Stimulated activated CD8-positive, alpha-beta memory T cell treated with anti-CD3 and anti-CD28 coated beads, Interleukin-7, amount 100 ng/mL, for 4 hours (primary cell): ENCODE data around the gene FAM25C.
"Not testable (repeated sequence)": the region's sequence is repeated elsewhere in the genome, so short reads cannot be mapped to it uniquely, and the experiment has no call there.

ENCODE experiments used
- DNase-seq, 2 donors: peaks; one replicate each; pipeline ENCODE4 v3.0.0-alpha.2; 2020; ENCODE audit warnings: low read depth in 2 of 2

The FAM25C gene

DNA sequence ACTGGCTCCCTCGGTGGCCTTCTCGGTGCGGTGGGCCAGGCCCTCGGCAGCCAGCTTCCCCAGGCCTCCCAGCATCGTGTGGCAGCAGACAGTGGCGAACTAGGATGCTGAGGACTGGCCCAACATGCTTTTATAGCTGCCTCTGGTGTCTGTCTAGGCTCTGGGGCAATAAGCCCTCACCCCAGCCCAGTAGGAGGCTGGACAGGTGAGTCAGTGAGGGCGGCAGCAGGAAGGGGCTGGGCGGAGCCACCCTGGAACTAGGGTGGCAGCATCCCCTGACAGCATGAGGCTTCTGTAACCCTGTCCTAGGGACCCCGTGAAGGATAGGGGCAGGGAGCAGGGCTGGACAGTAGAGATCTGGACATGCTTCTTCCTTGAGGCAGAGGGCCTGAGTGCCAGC, at the start of gene FAM25C:
TSS of gene FAM25C (minus strand) at position 101 of the 400 bp plus-strand sequence. CDS start at position 75, 26 bp downstream.
- not testable (repeated sequence) for DNase-seq

GRCh38 chr10:48044557-48044956, 45.0 kb upstream of the FAM25C start:
- DNase-seq = not testable (repeated sequence)

DNA sequence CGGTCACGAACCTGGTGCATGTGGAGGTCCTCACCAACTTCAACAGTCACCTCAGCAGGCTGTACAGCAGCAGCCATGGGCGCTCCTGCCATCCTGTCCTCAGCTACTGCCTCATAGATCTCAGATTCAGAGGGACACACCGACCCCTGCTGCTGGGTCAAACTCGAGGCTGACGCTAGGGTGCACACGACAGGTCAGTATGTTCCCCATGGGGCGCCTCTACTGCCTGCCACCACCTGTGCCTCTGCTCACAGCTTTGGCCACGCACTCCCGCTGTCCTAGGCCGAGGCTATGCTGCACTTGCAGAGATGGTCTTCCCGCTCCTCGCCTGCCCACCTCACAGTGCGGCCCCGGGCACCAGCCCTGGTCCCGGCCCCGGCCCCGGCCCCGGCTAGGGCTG, 31.8 kb upstream of the FAM25C start:
- not testable (repeated sequence) for DNase-seq

- not testable (repeated sequence) for DNase-seq
Measured at GRCh38 chr10:48002306-48002705, 2.7 kb upstream of the FAM25C start.

DNA sequence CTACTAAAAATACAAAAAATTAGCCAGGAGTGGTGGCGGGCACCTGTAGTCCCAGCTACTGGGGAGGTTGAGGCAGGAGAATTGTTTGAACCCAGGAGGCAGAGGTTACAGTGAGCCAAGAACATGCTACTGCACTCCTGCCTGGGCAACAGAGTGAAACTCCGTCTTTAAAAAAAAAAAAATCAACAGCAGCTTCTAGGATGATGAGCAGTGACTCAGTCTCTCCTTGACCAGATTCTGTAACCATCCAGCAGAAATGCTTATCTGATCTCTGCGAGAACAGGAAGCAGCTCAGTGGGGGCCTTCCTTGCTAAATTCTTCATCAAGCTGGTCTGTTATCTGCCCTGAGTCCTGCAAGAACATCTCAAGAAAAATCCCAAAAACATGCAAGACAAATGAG, 5.5 kb downstream of the FAM25C start:
- not testable (repeated sequence) for DNase-seq

GRCh38 chr10:47992560-47992959, 7.0 kb downstream of the FAM25C start:
- not testable (repeated sequence) for DNase-seq

GRCh38 chr10:47991706-47992105, 7.9 kb downstream of the FAM25C start:
- DNase-seq = not testable (repeated sequence)

GRCh38 chr10:47990097-47990496, 9.5 kb downstream of the FAM25C start:
- not testable (repeated sequence) for DNase-seq

DNA sequence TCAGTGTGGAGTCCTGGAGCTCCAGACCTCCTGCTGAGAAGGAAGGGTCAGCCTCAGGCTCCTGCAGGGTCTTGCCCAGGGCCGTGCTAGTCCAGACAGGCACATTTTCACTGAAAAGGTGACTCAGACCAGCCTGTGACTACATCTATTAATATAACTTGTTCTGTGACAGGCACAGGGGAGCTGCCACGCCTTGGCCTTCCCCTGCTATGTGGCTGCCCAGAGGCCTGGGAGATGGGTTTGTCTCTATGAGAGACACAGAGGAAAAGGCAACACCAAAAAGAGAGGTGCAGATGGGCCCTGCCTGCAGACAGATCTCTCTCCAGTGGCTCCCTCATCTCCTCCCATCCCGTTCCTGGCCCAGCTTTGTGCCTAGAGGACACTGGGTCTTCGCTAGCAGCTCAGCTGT, 10.0 kb downstream of the FAM25C start:
- not testable (repeated sequence) for DNase-seq

GRCh38 chr10:47988718-47989541, 10.7 kb downstream of the FAM25C start:
- not testable (repeated sequence) for DNase-seq

- DNase-seq = not testable (repeated sequence)
Measured at GRCh38 chr10:47987952-47988351, 11.6 kb downstream of the FAM25C start.

- not testable (repeated sequence) for DNase-seq
Measured at GRCh38 chr10:47986413-47987230, 13.0 kb downstream of the FAM25C start.

- not testable (repeated sequence) for DNase-seq
Measured at GRCh38 chr10:47975409-47975808, 24.2 kb downstream of the FAM25C start.

DNA sequence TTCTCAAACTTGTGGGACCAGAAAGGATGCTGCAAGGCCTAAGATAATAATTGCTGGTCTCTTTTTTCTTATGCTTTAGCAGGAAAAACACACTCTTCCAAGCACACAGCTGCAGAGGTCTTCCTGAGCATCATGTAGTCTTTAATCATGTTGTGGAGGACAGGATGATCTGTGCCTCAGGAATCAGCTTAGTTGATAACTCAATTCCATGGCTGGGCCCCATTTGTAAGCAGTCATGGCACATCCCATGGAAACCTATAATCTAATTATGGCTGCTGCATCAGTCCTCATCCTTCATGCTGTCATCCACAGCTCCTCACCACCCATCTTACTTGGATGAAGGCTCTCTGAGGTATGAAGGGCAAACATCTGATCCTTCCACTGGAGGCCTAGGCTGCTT, 26.5 kb downstream of the FAM25C start:
- DNase-seq = not testable (repeated sequence)

DNA sequence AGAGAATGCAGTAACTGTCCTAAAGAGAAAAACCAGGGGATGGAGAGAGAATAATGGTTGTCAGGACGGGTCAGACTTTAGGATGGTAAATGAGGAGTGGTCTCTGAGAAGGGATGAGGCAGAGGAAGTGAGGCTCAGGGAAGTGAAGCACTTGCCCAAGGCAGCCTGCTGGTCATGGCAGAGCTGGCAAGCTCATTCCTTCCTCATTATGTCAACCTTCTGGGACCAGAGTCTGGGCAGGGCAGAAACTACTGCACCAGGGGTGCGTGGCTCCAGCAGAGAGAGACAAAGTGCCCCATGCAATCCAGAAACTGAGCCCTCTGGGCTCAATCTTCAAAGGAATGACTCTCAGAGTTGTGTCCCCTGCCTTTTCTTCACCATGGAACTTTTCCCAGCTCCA, 27.5 kb downstream of the FAM25C start:
- not testable (repeated sequence) for DNase-seq

DNA sequence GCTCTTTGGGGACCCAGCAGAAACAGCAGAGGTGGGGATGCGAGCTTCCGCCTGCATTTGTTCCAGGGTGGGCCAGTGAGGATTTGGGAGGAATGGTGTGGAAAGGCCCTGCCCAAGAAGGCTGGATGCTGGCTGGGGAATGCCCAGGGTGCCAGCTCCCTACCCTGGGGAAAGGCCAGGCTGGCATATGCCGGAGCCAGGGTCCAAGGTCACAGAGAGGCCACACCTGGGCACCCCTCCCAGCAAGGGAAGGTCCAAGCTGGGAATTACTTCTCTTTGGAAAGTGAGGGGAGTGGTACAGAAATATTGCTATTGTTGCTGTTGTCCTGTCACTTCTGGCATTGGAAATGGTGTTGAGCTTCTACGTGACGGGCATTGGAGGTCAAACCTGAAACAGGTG, 28.0 kb downstream of the FAM25C start:
- DNase-seq = not testable (repeated sequence)

DNA sequence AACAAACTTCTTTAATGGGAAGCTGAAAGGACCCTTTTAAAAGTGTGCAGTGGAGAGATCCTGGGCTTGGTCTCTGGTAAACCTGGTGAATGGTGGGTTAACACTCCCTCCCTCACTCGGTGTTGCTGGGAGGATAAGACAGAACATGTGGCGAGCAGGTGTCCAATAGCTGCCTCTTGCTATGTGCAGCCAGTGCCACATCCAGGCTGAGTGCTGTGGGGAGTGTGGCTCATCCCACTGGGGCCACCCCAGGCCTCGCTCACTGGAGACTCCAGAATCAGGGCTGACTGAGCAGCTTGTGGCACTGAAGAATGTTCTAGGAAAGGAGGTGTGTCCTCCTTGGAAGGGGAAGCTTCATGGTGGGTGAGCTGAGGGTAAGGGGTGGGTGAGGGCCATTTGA, 29.5 kb downstream of the FAM25C start:
- not testable (repeated sequence) for DNase-seq

DNA sequence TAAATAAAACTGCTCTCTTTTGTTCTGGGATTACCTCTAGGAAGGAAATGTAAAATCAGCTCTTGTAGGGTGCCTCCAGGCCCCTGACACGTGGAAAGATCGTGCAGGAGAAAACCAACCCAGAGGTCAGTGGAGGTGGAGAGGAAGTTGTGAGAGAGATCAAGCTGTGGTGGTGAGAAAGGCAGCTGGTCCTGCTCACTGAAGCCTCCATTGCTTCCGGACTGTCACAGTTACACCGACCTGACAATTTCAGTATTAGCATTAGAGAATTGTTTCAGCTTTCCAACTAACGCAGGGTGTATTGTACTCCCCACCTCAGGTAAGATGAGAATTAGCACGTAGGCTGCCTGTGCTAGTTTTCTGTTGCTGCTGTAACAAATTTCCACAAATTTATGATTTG, 30.6 kb downstream of the FAM25C start:
- not testable (repeated sequence) for DNase-seq

DNA sequence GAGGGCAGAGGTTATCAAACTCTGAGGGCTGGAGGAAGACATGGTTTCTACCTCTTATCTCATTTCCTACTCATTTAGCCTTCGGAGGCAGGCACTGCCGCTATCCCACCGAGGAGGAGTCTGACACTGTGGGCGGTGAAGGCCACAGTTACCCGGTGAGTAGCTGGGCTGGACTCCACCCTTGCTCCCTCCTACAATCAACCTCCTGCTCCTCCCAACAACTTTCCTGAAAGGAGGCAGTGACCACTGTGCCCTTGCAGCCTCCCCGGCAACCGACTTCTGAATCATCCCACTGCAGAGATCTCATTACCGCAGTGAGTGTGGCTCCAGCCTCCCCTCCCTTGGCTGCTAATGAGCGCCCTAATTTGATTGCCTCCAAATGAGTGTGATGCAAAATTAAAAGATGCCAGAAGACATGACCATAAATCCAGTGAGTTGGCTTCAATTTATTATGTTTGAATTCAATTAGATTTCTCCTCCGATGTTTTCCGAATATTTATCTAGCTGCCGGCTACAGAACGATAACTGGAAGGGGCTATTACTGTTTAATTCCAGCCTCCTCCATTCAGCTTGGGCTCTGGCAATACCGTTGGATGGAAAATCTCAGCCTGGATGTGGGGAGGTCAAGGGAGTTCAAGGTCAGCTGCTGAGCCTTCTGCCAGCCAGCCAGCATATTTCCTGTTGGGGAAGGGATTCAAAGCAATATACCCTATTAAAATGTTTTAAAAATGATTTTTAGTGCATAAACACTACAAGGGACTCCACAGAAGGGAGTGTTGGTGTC, 35.1 kb downstream of the FAM25C start:
- not testable (repeated sequence) for DNase-seq

DNA sequence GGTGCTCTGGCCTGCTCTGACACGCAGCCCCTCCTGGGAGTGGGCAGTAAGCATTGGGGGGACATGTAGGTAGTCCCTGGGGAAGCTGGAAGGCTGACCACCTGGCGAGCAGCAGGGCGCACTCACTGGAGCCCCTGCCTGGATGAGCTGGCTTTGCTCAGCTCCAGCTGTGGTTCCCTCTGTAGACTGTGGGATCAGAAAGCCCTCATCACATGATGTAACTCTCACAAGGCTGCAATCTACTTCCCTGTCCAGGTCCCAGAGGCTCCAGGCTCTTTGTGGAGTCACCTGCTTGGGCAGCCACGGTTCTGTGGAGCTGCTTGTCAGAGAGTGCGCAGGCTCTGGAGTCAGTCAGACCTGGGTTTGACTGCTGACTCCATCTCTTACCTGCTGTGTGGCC, 36.8 kb downstream of the FAM25C start:
- DNase-seq = not testable (repeated sequence)

DNA sequence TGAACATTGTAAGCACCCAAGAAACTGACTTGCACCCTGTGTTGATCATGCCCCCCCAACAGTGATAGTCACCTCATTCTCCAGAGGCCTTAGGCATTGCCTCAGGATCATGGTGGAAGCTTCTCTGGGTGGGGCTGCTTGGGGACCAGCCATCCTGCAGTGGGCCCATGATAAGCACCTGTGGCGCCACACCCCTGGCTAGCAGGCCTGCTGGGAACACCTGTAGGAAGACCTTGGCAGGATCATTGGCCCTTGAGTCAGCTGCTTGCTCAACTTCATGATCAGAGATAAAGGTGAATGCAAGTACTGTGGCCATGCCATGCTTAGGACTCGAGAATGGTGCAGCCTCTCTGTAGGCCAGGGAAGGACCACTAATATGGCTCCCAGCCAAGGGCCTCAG, 38.9 kb downstream of the FAM25C start:
- DNase-seq = not testable (repeated sequence)

- DNase-seq = not testable (repeated sequence)
Measured at GRCh38 chr10:47959677-47960076, 39.9 kb downstream of the FAM25C start.
